ENCODE results near the gene NPTX2.

NPTX2 gene

DNA sequence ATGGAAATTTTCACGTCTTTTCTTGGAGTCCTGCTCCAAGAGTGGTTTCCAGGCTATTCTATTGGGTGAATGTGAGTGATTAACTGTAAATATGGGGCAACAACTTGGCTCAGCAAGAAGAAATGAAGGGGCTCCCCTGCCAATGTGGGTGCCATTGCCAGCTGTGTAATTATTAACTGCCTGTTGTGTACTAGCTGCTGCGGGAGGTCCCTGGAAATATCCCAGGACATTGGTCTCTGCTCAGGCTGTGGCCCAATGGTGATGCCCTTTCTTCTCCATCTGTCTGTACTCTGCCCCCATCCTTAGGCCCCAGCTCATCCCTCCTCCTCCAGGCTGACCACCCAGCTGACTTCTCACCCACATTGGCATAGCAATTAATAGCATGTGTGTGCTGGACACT is 29.4 kb downstream of the NPTX2 start:
- no peak for DNase-seq (ENCODE audit: low read depth, low spot score)
- POLR2A ChIA-PET, result no interaction called here
- no peak overlapping the region for H3K4me3 ChIP-seq (ENCODE audit: low read depth, low read length)
- CTCF ChIA-PET, result no interaction called here
- TF ChIP-seq, protein P1, sequence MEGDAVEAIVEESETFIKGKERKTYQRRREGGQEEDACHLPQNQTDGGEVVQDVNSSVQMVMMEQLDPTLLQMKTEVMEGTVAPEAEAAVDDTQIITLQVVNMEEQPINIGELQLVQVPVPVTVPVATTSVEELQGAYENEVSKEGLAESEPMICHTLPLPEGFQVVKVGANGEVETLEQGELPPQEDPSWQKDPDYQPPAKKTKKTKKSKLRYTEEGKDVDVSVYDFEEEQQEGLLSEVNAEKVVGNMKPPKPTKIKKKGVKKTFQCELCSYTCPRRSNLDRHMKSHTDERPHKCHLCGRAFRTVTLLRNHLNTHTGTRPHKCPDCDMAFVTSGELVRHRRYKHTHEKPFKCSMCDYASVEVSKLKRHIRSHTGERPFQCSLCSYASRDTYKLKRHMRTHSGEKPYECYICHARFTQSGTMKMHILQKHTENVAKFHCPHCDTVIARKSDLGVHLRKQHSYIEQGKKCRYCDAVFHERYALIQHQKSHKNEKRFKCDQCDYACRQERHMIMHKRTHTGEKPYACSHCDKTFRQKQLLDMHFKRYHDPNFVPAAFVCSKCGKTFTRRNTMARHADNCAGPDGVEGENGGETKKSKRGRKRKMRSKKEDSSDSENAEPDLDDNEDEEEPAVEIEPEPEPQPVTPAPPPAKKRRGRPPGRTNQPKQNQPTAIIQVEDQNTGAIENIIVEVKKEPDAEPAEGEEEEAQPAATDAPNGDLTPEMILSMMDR (IDR thresholded peaks at IDR 0.05; ENCODE audit: insufficient read depth, low read length, missing control alignments), result no peak

DNA sequence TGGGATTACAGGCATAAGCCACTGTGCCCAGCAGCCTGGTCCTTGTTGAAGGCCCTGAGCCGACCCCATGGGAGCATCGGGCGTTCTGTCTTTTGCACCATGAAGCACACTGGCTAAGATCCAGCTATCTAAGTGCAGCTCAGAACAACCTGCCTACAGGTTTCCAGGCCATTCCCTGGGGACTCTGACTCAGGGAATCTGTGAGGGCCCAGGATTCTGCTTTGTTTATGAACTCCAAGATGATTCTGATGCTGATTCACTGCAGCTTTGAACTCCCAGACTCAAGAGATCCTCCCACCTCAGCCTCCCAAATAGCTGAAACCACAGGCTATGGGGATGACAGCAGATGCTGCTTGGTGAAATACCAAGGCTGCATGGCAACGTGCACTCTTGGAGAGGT is 30.2 kb downstream of the NPTX2 start:
- TF ChIP-seq, protein P1 (IDR thresholded peaks at IDR 0.05; ENCODE audit: insufficient read depth, low read length, missing control alignments), result no peak
- no peak for DNase-seq (ENCODE audit: low read depth, low spot score)
- ChIA-PET CTCF (no interaction called here), POLR2A (no interaction called here)
- H3K4me3 ChIP-seq (ENCODE audit: low read depth, low read length), result no peak overlapping the region

DNA sequence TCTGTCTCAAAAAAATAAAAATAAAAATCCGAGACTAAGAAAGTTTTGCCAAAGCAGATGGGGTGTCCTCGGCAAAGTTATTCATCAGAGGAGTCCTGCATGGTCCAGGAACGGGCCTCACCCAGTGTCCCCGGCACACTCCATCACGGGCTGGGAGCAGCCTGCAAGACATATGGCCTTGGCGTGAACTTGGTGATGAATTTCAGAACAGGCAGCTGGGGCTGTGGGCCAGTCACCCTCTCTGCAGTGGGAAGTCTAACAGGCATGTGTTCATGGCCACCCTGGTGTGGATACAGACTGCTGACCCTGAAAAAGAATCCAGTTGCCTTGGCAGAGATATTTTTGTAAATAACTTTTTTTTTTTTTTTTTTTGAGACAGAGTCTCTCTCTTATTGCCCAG is 34.7 kb downstream of the NPTX2 start:
- ChIA-PET CTCF (no interaction called here), POLR2A (no interaction called here)
- H3K4me3 ChIP-seq (ENCODE audit: low read depth, low read length), result no peak overlapping the region
- no peak for DNase-seq (ENCODE audit: low read depth, low spot score)
- TF ChIP-seq, protein P1 (IDR thresholded peaks at IDR 0.05; ENCODE audit: insufficient read depth, low read length, missing control alignments), result no peak

DNA sequence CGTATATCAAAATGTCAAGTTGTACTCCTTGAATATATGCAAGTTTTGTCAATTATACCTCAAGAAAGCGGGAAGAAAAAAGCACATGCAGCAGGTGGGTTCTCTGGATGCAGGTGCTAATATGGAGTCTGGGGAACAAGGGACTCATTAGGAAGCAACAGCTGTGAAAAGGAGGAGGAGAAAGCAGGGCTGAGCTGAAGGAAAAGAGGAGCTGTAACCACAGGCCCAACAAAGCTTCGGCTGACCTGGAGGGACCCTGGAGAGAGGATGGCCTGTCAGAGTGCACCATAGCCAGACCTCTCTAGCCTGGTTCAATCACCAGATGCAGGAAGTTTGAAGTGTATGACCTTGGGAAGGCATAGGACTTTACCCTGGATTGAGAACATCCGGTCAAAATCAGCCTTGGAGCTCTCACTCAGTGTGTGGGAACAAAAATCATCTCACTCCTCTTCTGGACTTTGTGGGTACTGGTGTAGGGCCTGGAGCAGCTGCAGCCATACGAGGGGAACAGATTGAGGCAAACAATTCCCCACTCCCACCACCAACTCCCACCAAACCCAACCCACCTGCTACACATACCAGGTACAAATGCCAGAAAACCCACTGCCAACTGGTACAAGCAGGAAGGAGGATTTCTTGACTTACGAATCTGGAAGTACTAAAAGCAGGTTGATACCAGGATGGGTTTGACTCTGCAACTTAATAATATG is 36.7 kb downstream of the NPTX2 start:
- TF ChIP-seq, protein P1 (IDR thresholded peaks at IDR 0.05; ENCODE audit: insufficient read depth, low read length, missing control alignments), result no peak
- no peak overlapping the region for H3K4me3 ChIP-seq (ENCODE audit: low read depth, low read length)
- ChIA-PET CTCF (no interaction called here), POLR2A (no interaction called here)
- no peak for DNase-seq (ENCODE audit: low read depth, low spot score)

DNA sequence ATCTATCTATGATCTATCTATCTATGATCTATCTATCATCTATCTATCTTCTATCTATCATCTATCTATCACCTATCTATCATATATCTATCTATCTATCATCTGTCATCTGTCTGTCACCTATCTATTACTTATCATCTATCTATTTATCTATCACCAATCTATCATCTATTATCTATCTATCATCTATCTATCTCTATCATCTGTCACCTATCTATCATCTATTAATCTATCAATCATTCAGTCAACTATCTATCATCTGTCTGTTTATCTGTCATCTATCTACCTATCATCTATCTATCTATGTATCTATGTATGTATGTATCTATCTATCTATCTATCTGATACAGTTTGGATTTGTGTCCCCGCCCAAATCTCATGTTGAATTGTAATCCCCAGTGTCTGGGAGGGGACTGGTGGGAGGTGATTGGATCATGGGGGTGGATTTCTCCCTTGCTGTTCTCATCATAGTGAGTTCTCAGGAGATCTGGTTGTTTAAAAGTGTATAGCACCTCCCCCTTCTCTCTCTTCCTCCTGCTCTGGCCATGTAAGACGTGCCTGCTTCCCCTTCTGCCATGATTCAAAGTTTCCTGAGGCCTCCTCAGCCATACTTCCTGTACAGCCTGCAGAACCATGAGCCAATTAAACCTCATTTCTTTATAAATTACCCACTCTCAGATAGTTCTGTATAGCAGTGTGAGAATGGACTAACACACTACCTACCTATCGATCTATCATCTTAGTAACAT is 37.6 kb downstream of the NPTX2 start:
- no peak overlapping the region for H3K4me3 ChIP-seq (ENCODE audit: low read depth, low read length)
- ChIA-PET POLR2A (no interaction called here), CTCF (no interaction called here)
- TF ChIP-seq, protein P1 (IDR thresholded peaks at IDR 0.05; ENCODE audit: insufficient read depth, low read length, missing control alignments), result no peak
- DNase-seq (ENCODE audit: low read depth, low spot score), result no peak

DNA sequence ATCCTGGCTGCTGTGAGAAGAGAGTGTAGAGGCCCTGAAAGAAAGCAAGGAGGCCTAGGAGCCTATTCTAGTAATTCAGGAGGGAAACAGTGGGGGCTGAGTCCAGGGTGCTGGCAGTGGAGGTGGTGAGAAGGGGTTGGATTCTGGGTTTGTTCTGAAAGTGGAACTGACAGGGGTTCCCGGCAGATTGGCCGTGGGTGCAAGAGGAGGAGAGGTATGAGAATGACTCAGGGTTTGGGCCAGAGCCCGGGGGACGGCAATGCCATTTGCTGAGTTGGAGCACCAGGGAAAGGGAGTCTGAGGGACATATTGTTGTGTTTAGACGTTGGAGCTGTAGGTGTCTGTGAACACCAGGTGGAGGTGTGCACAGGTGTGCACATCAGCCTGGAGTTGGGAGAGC is 38.5 kb downstream of the NPTX2 start:
- ChIA-PET POLR2A (no interaction called here), CTCF (no interaction called here)
- no peak overlapping the region for H3K4me3 ChIP-seq (ENCODE audit: low read depth, low read length)
- no peak for DNase-seq (ENCODE audit: low read depth, low spot score)
- TF ChIP-seq, protein P1 (IDR thresholded peaks at IDR 0.05; ENCODE audit: insufficient read depth, low read length, missing control alignments), result no peak
